ENCODE results near the gene PDS5B. TPM values are rescaled to one million over a fixed set of nuclear protein-coding genes. Genes with fewer than 3 reads are reported as not detected.

PDS5B gene
- total RNA-seq, 1 donor from 2014 or later, result 8.7 TPM

DNA sequence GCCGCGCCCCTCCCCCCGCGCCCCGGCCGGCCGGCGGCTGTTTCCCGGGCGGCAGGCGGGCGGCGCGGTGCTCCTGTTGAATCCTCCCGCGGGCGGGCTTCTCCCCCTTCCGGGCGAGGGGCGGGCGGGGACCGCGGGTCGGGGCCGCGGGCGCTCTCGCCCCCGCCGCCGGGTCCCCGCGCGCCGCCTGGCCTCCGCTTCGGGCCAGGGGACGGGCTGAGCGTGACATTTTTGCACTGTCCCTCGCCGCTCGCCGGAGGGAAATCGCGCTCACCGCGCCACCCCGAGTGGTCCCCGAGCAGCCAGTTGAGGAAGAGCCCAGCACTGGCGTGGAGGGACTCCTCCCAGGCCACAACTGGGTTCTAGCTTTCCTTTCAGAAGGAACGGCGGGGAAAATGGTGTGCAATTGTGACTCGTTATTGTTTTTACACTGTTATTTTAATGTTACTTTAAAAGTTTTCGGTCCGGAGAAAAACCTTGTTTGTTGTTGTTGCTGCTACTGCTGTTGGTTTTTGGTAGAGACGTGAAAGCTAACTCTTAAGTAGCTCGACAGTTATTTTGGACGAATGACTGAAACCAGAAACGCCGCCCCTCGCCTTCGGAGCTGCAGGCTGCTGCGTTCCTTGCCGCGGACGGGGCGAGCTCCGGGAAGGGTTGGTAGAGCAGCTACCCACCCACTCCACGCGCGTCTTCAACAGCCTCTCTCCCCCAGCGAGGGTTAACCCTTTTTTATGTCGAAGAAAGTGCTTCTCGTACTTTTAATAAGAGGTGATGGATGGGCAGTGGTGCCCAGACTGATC is 959 bp downstream of the PDS5B start:
- H3K36me3 ChIP-seq (ENCODE audit: control insufficient read depth, insufficient read depth, low read length), result no peaks in the 10 kb centered on the region
- FAIRE-seq (no peak), DNase-seq (ENCODE audit: low read depth) (peak; percentile 48)
- no peak for TF ChIP-seq CTCF (IDR thresholded peaks at IDR 0.05; ENCODE audit: insufficient read depth, low read length, severe bottlenecking)
- H3K4me3 ChIP-seq (ENCODE audit: low read depth, low read length), result peak overlapping the region; percentile 83
- no peaks in the 10 kb centered on the region for H3K27me3 ChIP-seq (ENCODE audit: control insufficient read depth, insufficient read depth, low read length)

GRCh38 chr13:32587811-32588170 is 1.5 kb downstream of the PDS5B start:
- DNase-seq (ENCODE audit: low read depth), result peak; percentile 39
- Histone ChIP-seq H3K27me3 (ENCODE audit: control insufficient read depth, insufficient read depth, low read length) (no peaks in the 10 kb centered on the region), H3K4me3 (ENCODE audit: low read depth, low read length) (peak overlapping the region; percentile 83), H3K36me3 (ENCODE audit: control insufficient read depth, insufficient read depth, low read length) (no peaks in the 10 kb centered on the region)
- TF ChIP-seq CTCF (IDR thresholded peaks at IDR 0.05; ENCODE audit: insufficient read depth, low read length, severe bottlenecking), result no peak
- no peak for FAIRE-seq

DNA sequence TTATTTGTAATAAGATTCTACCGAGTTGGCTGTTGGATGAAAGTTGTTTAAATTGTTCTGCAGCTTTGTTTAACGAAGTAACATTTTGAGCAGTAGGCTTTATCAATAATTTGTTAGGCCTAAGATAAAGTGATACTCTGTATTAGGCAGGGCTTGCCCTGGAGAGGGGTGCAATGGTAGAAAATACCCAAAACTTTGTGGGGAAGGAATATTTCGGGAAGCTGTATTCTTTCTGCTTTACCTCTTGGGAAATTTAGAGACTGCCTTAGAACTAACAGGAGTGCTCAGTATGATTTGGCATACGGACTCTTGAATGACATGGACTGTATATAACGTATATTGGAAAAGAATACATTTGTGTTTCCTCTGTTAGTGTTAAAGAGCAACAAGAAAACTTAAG is 2.5 kb downstream of the PDS5B start:
- Histone ChIP-seq H3K27me3 (ENCODE audit: control insufficient read depth, insufficient read depth, low read length) (no peaks in the 10 kb centered on the region), H3K36me3 (ENCODE audit: control insufficient read depth, insufficient read depth, low read length) (no peaks in the 10 kb centered on the region), H3K4me3 (ENCODE audit: low read depth, low read length) (no peak overlapping the region)
- DNase-seq (ENCODE audit: low read depth) (peak; percentile 26), FAIRE-seq (no peak)
- TF ChIP-seq CTCF (IDR thresholded peaks at IDR 0.05; ENCODE audit: insufficient read depth, low read length, severe bottlenecking), result no peak

DNA sequence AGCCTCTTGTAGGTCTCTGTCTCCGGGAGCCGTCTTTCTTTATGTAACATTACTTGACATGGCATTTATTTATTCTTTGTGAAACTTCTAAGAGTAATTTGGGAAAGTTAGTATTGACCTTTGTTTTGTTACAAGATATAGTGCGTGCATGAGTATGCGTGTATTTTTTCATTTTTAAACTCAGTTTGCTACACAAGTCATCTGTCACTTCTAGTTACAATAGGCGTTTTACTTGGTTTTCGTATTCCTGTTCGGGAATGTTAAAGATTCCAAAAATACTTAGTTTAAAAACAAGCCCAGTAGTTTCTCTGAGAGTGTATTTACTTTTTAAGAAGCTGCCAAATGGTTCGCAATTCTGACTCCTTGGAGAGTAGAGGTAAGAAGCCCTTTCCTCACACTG is 3.2 kb downstream of the PDS5B start:
- TF ChIP-seq CTCF (IDR thresholded peaks at IDR 0.05; ENCODE audit: insufficient read depth, low read length, severe bottlenecking), result no peak
- H3K36me3 ChIP-seq (ENCODE audit: control insufficient read depth, insufficient read depth, low read length), result no peaks in the 10 kb centered on the region
- DNase-seq (ENCODE audit: low read depth) (peak; percentile 9), FAIRE-seq (no peak)
- H3K27me3 ChIP-seq (ENCODE audit: control insufficient read depth, insufficient read depth, low read length), result no peaks in the 10 kb centered on the region
- H3K4me3 ChIP-seq (ENCODE audit: low read depth, low read length), result no peak overlapping the region

GRCh38 chr13:32590266-32590665 is 4.0 kb downstream of the PDS5B start:
- TF ChIP-seq CTCF (IDR thresholded peaks at IDR 0.05; ENCODE audit: insufficient read depth, low read length, severe bottlenecking), result no peak
- FAIRE-seq (no peak), DNase-seq (ENCODE audit: low read depth) (no peak)
- H3K27me3 ChIP-seq (ENCODE audit: control insufficient read depth, insufficient read depth, low read length), result no peaks in the 10 kb centered on the region
- no peaks in the 10 kb centered on the region for H3K36me3 ChIP-seq (ENCODE audit: control insufficient read depth, insufficient read depth, low read length)
- no peak overlapping the region for H3K4me3 ChIP-seq (ENCODE audit: low read depth, low read length)

- no peaks in the 10 kb centered on the region for H3K36me3 ChIP-seq (ENCODE audit: control insufficient read depth, insufficient read depth, low read length)
- no peak for DNase-seq (ENCODE audit: low read depth)
- no peak overlapping the region for H3K4me3 ChIP-seq (ENCODE audit: low read depth, low read length)
- no peak for TF ChIP-seq CTCF (IDR thresholded peaks at IDR 0.05; ENCODE audit: insufficient read depth, low read length, severe bottlenecking)
- H3K27me3 ChIP-seq (ENCODE audit: control insufficient read depth, insufficient read depth, low read length), result no peaks in the 10 kb centered on the region
- no peak for FAIRE-seq
Observed at GRCh38 chr13:32592082-32592481, 5.8 kb downstream of the PDS5B start.

Measured in bronchial epithelial cell (primary cell).